Measurements from ENCODE around the gene SLC25A13.
A peak's percentile ranks its signal among the peaks of the same experiment; 100 is the strongest.

SLC25A13 gene

DNA sequence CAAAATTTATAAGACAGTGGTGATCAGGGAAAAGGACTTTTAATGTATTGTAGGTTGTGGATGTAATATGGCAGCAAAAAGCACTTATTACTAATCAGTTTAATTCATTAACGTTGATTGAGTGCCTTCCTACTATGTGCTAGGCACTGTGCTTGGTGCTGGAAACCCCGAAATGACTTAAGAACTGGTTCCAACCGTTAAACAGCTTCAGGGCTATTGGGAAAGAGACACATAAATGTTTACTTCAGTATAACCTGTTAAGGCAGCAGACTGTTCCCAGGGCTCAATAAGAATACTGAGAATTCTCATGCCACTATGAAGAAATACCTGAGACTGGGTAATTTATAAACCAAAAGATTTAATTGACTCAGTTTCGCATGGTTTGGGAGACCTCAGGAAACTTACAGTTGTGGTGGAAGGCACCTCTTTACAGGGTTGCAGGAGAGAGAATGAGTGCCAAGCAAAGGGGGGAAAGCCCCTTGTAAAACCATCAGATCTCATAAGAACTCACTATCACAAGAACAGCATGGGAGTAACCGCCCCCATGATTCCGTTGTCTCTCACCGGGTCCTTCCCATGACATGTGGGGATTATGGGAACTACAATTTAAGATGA, 1.1 kb upstream of the SLC25A13 start:
- no peak for DNase-seq

DNA sequence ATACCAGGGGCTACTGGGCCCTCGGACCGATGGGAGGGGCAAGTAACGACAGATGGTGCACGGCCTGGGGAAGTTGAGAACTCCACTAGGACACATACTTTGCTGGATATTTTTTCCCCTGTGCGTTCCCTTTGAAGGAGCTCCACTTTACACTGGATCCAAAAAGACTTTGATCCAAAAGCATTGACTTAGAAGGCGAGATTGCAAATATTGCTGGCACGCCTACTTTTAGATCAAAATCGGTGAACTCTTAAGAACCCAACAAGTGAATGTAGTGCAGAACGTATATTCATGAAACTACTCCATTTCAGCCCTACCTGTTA, 436 bp upstream of the SLC25A13 start:
- DNase-seq = no peak

DNA sequence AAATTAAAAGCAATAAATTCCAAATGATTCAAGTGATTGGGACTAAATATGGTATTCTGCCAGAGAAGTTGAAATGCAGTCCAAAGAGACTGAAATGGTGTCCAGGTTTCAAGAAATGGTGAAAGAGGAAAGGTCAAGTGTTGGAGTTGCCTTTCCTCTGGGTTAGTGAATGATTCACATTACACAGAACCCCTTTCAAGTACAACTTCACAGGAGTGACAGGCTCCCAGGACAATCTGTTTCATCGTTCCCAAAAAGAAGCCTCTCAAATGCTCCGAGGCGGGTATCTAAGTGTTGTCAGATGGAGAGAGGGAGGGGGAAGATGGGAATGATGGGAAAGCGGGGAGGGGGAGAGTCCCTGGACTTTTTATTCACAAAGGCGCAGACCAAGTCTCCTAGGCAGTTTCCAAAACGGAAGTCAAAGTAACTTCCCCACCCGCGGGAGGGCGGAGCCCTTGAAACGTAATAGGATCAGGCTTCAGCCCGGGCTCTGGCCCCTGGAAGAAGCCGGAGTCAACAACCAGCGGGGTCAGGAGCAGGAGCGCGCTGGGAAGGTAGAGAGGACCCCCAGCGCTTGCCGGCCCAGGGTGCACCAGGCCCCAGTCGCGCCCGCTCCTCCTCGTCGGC, 754 bp downstream of the SLC25A13 start:
- DNase-seq = peak; percentile 93

DNA sequence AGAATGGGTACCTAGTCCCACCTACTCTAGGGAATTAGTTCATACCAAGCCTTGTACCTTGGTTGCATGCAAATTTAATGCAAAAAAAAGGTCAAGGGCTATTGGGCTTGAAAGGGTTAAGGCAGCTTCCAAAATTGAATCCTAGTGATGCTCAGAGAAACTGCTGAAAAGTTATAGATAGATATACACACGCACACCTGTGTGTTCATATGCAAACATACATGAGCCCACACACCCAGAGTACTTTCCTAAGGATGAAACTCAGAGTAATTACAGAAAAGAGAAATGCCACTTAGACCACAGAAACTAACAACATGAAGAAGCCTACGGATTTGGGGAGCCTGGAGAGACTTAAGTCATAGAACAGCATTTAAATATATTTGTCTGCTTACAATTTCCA, 1.5 kb downstream of the SLC25A13 start:
- no peak for DNase-seq

DNA sequence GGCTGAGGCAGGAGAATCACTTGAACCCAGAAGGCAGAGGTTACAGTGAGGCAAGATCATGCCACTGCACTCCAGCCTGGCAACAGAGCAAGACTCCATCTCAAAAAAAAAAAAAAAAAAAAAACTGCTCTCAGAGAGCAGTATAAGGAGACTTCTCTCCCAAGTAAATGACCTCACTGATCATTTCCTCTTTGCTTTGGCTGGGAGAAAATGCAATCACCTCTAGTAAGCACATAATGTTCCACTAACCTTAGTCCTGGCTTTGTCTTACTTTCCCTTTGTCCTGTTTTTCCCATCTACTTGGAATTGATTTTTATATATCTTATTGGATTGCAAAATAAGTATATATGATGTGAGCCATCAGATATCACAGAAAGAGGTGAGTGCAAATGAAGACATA, 2.5 kb downstream of the SLC25A13 start:
- no peak for DNase-seq

DNA sequence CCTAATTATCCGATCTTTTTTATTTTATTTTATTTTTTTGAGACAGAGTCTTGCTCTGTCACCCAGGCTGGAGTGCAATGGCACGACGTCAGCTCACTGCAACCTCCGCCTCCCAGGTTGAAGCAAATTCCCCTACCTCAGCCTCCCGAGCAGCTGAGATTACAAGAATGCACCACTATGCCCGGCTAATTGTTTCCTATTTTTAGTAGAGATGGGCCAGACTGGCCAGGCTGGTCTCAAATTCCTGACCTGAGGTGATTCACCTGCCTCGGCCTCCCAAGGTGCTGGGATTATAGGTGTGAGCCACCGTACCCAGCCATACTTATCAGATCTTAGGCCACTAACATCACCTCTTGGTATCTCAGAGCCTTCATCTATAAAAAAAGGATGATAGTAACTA, 4.9 kb downstream of the SLC25A13 start:
- DNase-seq = no peak

DNA sequence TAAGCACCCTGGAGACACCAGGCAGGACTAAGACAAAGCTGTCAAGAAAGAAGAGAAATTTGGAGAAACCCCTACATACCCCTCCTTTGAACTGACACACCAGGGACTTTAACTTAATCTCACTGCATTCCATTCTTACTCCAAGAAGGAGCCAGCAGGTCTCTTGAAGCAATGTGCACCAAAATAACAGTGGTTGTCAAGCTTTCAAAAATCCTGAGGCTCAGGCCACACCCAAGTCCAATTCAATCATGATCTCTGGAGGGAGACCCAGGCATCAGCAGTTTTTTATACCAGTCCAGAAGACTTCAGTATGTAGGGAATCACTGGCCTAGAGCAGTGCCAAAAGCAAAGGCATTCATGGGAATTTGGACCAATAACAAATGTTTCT, 6.8 kb downstream of the SLC25A13 start:
- no peak for DNase-seq

DNA sequence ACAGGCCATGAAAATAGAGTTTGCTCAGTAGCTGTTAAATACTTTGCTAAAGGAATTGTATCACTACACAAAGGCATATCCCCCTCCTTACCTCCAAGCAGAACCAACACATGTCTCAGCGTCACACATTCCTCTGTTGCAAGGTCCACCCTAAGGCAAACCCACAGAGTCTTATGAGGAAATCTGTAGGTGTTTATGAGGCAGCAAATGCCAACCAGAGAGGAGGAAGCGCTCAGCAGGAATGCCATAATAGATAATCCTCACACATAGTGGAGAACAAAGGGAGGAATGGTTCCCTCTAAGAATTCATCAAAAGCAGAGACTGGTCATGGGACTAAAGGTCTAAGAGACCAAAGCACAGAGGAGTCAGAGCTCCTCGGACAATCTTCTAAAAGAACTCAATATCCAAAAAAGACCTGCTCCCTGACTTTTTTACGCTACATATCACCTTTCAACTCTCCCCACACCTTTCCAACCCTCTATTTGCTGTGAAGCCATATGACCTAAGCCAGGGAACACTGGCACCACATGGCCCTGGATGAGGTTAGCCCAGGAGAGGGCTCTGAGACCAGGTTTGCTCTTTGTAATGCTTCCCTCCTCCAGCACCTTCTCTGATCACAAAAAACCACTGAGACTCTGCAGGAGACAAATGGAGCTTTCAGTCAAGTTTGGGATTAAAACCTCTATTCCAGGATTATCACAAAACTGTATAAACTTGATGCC, 7.3 kb downstream of the SLC25A13 start:
- peak; percentile 46 for DNase-seq

DNA sequence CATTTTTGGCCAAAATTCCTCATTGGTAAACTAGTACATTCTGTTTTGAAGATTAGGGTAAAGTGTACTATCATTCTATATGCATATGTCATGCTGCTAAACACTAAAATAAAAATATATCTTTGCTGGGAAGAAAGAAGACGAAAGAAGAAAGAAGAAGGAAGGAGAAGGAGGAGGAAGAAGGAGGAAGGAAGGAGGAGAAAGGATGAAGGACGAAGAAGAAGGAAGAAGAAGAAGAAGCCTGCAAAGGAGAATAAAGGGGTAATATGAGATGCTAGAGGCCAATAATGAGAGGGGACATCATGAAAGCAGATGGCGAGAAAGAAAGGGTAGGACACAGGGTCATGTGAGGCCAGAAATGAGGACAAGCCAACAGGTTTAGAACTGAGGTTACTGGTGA, 8.0 kb downstream of the SLC25A13 start:
- DNase-seq = no peak

DNA sequence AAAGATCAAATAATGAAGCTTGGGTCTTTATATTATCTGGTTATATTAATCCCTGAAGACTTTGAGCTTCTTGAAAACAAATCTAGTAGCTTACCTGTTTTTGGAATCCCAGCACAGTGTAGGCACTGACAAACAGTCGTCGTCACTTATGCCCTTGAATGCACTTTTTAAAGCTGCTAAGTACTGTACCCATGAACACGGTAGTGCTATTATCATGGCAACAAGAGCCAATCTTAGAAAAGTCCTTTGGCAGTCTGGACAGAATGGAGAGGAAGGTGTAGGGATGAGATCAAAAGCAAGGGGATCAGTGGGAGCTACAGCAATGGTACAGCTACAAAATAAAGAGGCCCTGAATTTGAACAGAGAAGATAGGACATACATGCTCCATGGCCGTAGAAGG, 9.4 kb downstream of the SLC25A13 start:
- DNase-seq = no peak

DNA sequence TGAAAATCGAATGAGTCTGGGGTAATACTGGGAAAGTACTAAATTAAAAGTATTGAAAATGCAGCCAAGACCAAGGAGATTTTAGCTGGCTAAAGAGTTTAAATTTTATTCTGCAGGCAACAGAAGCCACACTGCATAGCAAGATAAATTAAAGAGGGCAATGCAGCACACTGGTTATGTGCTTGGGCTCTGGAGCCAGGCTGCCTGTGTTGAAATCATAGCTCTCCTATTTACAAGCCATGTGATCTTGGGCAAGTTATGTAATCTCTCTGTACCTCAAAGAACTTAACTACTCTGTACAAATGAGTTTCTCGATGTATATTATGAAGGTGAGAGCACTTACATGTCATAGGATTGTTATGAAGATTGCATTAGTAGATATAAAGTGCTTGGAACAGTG, 9.9 kb downstream of the SLC25A13 start:
- no peak for DNase-seq

DNA sequence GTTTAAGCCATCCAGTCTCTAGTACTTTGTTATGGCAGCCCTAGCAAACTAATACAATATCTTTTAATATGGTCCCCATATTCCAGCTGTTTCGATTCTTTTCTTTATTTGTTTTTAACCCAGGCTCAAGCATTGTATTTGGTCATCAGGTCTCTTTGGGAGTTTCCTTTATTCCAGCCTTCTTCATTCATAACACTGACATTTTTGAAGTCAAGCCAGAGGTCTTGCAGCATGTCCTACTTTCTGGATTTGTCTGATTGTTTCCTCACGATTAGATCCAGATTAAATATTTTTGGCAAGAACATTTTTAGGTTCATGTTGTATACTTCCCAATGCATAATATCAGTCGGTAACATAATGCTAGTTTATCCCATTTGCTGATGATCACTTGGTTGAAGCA, 11.8 kb downstream of the SLC25A13 start:
- DNase-seq = no peak

DNA sequence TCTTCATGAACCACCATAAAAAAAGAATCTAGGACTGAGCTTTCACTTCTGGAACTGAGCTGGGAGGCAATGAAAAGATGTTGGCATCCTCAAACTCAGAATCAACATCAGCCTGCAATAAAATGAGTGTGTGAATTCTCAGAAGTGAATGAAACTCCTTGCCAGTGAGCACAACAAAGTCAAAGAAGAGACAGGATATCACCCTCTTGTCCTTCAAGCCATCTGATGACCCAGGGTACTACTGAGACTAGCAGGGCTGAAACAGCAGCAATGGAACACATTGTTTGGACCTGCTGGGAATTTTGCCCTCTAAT, 13.0 kb downstream of the SLC25A13 start:
- DNase-seq = no peak

DNA sequence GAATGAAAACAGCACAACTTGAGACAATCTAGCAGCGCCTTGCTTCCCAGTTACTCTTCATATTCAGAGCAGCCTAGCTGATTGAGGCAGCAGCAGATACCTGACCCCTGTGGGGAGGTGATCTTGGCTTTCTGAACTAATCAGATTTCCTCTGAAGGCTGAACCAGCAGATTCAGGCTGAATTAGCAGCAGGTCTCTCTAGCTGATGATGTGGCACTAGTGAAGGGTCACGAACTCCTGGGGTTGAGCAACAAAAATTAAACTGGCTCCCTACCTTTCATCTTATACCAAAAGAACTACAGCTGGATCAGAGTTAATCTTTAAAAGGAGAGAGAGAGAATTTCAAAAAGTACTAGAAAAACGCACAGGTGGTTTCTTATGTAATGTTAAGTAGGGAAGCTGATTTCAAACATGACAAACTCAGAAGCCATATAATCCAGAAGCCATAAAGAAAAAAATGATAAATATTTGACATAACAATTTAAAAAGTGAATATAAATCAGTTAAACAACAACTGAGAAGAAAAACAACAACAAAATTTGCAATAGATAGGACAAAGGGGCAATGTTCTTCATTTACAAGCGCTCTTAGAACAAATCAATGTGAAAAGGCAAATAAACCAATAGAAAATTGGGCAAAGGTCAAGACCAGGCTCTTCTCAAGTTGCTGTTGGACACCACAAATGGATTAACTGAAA, 13.5 kb downstream of the SLC25A13 start:
- DNase-seq = no peak

DNA sequence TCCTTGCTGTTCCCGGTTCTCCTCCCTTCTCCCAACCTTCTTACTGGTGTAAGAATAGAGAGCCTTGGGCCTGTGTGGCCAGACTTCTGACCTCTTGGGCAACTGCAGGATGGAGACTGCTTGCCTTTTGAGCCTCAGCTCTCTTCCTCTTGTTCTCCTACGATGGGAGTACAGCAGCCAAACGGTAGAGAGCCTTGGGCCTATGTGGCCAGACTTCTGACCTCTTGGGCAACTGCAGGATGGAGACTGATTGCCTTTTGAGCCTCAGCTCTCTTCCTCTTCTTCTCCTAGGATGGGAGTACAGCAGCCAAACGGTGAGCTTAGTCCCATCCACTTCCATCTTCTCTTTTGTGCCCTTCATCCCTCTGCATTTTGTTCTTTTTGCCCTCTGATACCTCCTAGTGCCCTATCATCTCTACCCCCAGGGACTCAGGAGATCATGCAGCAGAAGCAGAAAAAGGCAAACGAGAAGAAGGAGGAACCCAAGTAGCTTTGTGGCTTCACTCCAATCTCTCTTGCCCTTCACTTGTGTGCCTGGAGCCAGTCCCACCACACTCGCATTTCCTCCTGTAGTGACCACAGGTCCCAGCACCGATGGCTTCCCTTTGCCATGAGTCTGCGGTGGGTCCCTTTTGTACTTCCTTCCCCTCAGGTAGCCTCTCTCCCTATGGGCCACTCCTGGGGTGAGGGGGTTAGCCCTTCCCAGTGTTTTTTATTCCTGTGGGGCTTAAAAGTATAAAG, 15.3 kb downstream of the SLC25A13 start:
- DNase-seq = no peak

DNA sequence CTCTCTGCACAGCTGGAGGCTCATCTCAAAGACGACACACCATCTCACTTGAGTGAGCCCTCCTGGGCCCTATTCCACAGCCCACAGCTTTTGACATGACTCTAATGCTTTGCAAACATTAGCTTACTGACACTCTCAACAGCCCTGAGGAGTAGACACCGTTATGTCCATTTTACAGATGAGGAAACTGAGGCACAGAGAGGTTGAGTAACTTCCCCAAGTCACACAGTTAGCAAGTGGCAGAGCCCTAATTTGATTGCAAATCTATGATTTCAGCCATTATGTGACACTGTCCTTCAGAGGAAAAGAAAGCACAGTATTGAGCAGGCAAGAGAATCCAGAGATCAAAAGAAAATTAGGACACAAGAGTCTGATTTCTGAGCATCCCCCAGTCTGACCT, 16.0 kb downstream of the SLC25A13 start:
- no peak for DNase-seq

DNA sequence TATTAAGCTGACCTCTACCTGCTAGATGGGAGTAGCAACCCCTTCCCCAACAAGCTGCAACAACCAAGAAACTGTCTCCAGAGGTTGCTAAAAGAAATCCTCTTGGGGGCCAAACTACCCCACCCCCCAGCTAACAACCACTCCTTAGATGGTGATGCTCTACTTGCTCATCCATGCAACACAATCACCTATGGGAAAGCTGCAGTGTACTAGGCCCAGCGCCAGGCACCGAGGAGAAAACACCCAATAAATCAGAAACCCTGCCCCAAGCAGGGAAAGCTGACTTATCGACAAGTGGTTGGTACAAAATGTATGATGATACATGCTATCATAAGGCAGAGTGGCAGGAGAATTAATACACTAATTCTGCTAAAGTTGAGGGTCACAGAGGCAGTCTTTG, 17.3 kb downstream of the SLC25A13 start:
- no peak for DNase-seq

DNA sequence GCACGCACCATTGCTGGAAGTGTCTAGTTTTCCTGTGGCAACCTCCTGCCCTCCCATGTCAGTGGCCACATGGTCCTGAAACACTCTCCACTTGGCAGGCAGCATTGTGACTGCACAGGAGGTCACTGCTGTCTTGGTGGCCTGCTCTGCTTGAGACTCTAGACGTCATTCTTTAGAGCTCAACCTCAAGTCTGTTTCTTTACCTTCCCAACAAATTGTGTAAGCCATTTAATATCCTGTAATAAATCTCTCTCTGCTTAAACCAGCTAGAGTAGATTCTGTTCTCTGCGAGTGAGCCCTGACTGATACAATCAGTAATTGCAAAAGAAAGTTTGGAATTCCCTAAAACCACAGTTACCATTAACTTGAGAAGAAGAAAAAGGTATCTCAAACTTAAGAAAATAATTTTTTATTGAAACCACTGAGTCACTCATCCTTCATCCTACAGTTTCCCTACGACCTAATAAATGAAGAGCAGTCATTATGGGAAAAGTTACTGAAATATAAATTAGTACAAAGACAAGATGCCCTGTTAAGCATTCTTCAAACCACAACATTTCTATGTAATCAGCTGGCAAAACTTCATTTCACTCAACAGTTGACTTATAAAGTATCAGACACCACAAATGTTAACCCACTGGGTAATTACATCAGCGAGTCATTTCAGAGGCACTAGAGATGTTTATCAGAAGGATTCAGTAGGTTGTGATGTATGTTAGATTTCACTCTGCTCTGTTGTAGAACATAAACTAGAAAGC, 18.0 kb downstream of the SLC25A13 start:
- no peak for DNase-seq

DNA sequence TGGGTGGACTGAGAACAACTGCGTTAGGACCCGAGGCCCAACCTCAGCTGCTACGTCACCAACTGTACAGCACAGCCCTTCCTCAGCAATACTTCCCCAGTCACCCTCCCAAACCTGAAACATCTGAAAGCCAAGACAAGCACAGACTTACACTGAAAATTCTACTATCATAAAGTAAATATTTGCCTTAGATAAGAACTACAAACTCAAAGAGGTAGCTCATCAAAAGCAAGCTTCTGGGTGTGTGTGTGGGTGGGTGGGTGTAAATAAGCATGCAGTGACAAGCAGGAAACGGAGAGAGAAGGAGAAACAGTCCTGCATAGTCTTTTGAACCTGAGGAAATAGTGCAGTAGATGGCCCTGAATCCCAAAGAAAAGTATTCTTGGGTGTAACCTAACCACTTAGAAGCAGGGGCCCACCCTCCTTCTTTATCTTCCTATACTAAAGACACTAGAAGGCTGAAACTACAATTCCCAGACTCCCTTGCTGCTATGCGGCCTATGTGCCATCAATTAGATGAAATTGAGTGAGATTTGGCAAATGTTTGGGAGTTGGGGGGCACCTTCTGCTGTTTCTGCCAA, 18.7 kb downstream of the SLC25A13 start:
- no peak for DNase-seq

DNA sequence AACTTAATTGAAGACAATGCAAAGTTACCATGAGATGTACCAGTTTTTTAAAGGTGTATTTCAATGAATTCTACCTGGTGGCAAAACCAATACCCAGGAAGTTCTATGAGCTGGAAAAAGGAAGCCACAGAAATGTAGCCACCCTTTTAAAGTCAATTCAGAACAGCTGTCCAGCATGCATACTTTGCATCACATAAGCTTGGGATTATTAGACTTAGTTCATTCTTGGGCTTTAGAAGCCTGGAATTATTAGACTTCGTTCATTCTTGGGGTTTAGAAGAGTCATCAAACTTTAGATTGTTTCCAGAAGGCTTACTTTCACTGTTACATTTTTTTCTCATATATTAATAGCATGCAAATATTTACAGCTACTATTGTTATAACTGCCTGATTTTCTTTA, 20.9 kb downstream of the SLC25A13 start:
- DNase-seq = peak; percentile 20

DNA sequence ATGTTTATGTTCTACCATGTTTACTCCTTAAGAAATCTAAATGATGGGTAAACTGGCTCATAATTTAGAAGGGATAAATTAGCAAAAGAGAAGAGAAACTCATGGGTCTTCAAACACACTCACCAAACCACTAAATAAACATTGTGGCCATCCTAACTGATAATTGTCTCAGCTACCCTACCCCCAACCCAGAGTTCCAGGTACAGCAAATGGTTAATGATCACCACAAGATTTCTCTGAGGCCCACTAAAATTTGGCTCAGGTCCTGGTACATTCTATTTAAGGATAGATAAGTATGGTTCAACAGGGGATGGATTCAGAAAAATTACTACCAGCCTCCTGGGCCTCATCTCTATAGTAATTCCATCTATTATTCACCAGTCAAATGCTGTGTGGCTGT, 21.4 kb downstream of the SLC25A13 start:
- no peak for DNase-seq

DNA sequence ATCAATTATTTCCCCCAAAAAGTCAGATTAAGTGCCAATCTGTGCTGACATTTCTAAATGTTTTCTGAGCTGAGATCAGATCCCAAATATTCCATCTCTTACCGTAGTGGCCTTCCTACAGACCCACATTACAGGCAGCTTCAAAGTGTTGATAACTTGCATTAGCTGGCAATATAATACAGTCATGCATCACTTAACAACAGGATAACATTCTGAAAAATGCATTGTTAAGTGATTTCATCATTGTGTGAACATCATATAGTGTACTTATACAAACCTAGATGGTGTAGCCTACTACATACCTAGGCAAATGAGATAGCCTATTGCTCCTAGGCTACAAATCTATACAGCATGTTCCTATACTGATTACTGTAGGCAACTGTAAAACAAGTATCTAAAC, 22.4 kb downstream of the SLC25A13 start:
- no peak for DNase-seq
